MG63 (cell line): ENCODE results near the gene STX1A. TPM values are rescaled to one million over a fixed set of nuclear protein-coding genes. Genes with fewer than 3 reads are reported as not detected.
"Not testable (repeated sequence)": the region's sequence is repeated elsewhere in the genome, so short reads cannot be mapped to it uniquely, and the experiment has no call there.

Experiments used
- DNase-seq: peaks from one replicate; pipeline ENCODE4 v3.0.0-alpha.2; 2020
- H3K27me3 ChIP-seq: fragments of 250-450 bp; sonication (Bioruptor Pico); 2 replicates; pipeline ENCODE4 v1.5.1; 2020; ENCODE audit warnings: mild to moderate bottlenecking, moderate library complexity
- H3K36me3 ChIP-seq: fragments of 250-450 bp; sonication (Bioruptor Pico); 2 replicates; pipeline ENCODE4 v1.5.1; 2020; ENCODE audit warnings: mild to moderate bottlenecking, moderate library complexity
- H3K4me3 ChIP-seq: fragments of 250-450 bp; sonication (Bioruptor Pico); 2 replicates; pipeline ENCODE4 v1.5.1; 2020; ENCODE audit warnings: mild to moderate bottlenecking, moderate library complexity
- H3K9me3 ChIP-seq: fragments of 250-450 bp; sonication (Bioruptor Pico); 2 replicates; pipeline ENCODE4 v1.5.1; 2020; ENCODE audit warnings: mild to moderate bottlenecking, moderate library complexity
- total RNA-seq: library from RNA; depleted of rRNA; stranded (reverse); fragments of >200 nt; shearing (Covaris generic); gene quantifications from 2 replicates; pipeline ENCODE4 v1.2.3, GENCODE V29; 2014; ENCODE audit warnings: low replicate concordance

STX1A gene
- total RNA-seq, 1 experiment from 2014 or later = 7.8 TPM

- DNase-seq = peak; percentile 87
- Histone ChIP-seq H3K4me3 (peak within 1 kb of the TSS; percentile 67), H3K9me3 (no peaks in the 10 kb centered on the region), H3K27me3 (no peaks in the 10 kb centered on the region), H3K36me3 (peaks cover 3% of the 10 kb centered on the region; the same call in 1 of the 2 replicates)
Observed at GRCh38 chr7:73738612-73739386, 19.3 kb upstream of the STX1A start, which contains the start of gene ABHD11. ABHD11 (minus strand) TSS chr7:73738802; CDS start chr7:73738770, 32 bp downstream.

GRCh38 chr7:73738220-73738611, 18.7 kb upstream of the STX1A start:
- H3K27me3 ChIP-seq = no peaks in the 10 kb centered on the region
- peak; percentile 42 for DNase-seq
- no peaks in the 10 kb centered on the region for H3K9me3 ChIP-seq
- H3K4me3 ChIP-seq = peak overlapping the region; percentile 67
- peaks cover 3% of the 10 kb centered on the region; the same call in 1 of the 2 replicates for H3K36me3 ChIP-seq

GRCh38 chr7:73737491-73738219, 18.2 kb upstream of the STX1A start:
- DNase-seq = no peak
- Histone ChIP-seq H3K9me3 (no peaks in the 10 kb centered on the region), H3K36me3 (peaks cover 3% of the 10 kb centered on the region; the same call in 1 of the 2 replicates), H3K4me3 (peak overlapping the region; percentile 67), H3K27me3 (no peaks in the 10 kb centered on the region)

- no peak for DNase-seq
Observed at GRCh38 chr7:73736885-73737284, 17.4 kb upstream of the STX1A start.

GRCh38 chr7:73735528-73735905, 16.0 kb upstream of the STX1A start:
- no peaks in the 10 kb centered on the region for H3K27me3 ChIP-seq
- peaks cover 3% of the 10 kb centered on the region; the same call in 1 of the 2 replicates for H3K36me3 ChIP-seq
- no peak for DNase-seq
- H3K9me3 ChIP-seq = no peaks in the 10 kb centered on the region
- H3K4me3 ChIP-seq = no peak overlapping the region

More at GRCh38 chr7:73736885-73737284, 17.4 kb upstream of the STX1A start:
- Histone ChIP-seq H3K27me3 (no peaks in the 10 kb centered on the region), H3K36me3 (peaks cover 3% of the 10 kb centered on the region; the same call in 1 of the 2 replicates), H3K9me3 (no peaks in the 10 kb centered on the region), H3K4me3 (no peak overlapping the region)

- H3K9me3 ChIP-seq = no peaks in the 10 kb centered on the region
- DNase-seq = peak; percentile 60
- H3K36me3 ChIP-seq = peaks cover 3% of the 10 kb centered on the region; the same call in 1 of the 2 replicates
- no peak overlapping the region for H3K4me3 ChIP-seq
- no peaks in the 10 kb centered on the region for H3K27me3 ChIP-seq
Observed at GRCh38 chr7:73734619-73735527, 15.4 kb upstream of the STX1A start.

- Histone ChIP-seq H3K9me3 (no peaks in the 10 kb centered on the region), H3K4me3 (no peak overlapping the region), H3K27me3 (no peaks in the 10 kb centered on the region), H3K36me3 (peaks cover 3% of the 10 kb centered on the region; the same call in 1 of the 2 replicates)
- no peak for DNase-seq
Observed at GRCh38 chr7:73732397-73732796, 12.9 kb upstream of the STX1A start.

- no peaks in the 10 kb centered on the region for H3K27me3 ChIP-seq
- DNase-seq = no peak
- H3K4me3 ChIP-seq = no peak overlapping the region
- H3K36me3 ChIP-seq = no peaks in the 10 kb centered on the region
- no peaks in the 10 kb centered on the region for H3K9me3 ChIP-seq
Observed at GRCh38 chr7:73730485-73730884, 11.0 kb upstream of the STX1A start.

- Histone ChIP-seq H3K4me3 (no peak overlapping the region), H3K27me3 (no peaks in the 10 kb centered on the region), H3K9me3 (no peaks in the 10 kb centered on the region), H3K36me3 (no peaks in the 10 kb centered on the region)
- DNase-seq = no peak
Observed at GRCh38 chr7:73728551-73728950, 9.1 kb upstream of the STX1A start.

- Histone ChIP-seq H3K27me3 (no peaks in the 10 kb centered on the region), H3K9me3 (no peaks in the 10 kb centered on the region)
- no peak for DNase-seq
Observed at GRCh38 chr7:73727952-73728351, 8.5 kb upstream of the STX1A start.

GRCh38 chr7:73726083-73726466, 6.6 kb upstream of the STX1A start:
- Histone ChIP-seq H3K27me3 (no peaks in the 10 kb centered on the region), H3K9me3 (no peaks in the 10 kb centered on the region), H3K4me3 (no peak overlapping the region), H3K36me3 (no peaks in the 10 kb centered on the region)
- DNase-seq = no peak

More at GRCh38 chr7:73727952-73728351, 8.5 kb upstream of the STX1A start:
- Histone ChIP-seq H3K36me3 (no peaks in the 10 kb centered on the region), H3K4me3 (no peak overlapping the region)

- Histone ChIP-seq H3K36me3 (no peaks in the 10 kb centered on the region), H3K27me3 (no peaks in the 10 kb centered on the region), H3K9me3 (no peaks in the 10 kb centered on the region), H3K4me3 (no peak overlapping the region)
- no peak for DNase-seq
Observed at GRCh38 chr7:73723813-73724212, 4.3 kb upstream of the STX1A start.

- no peak overlapping the region for H3K4me3 ChIP-seq
- no peaks in the 10 kb centered on the region for H3K36me3 ChIP-seq
- no peaks in the 10 kb centered on the region for H3K9me3 ChIP-seq
- DNase-seq = no peak
- H3K27me3 ChIP-seq = no peaks in the 10 kb centered on the region
Observed at GRCh38 chr7:73722785-73723184, 3.3 kb upstream of the STX1A start.

GRCh38 chr7:73722182-73722581, 2.7 kb upstream of the STX1A start:
- H3K36me3 ChIP-seq, H3K4me3 ChIP-seq, H3K27me3 ChIP-seq, H3K9me3 ChIP-seq, DNase-seq: not testable (repeated sequence)

- no peaks in the 10 kb centered on the region for H3K27me3 ChIP-seq
- H3K36me3 ChIP-seq = no peaks in the 10 kb centered on the region
- H3K9me3 ChIP-seq = no peaks in the 10 kb centered on the region
- DNase-seq = peak; percentile 84
- H3K4me3 ChIP-seq = no peak overlapping the region
Observed at GRCh38 chr7:73721377-73721817, 1.9 kb upstream of the STX1A start.

GRCh38 chr7:73720443-73720842, 974 bp upstream of the STX1A start:
- not testable (repeated sequence) for H3K9me3 ChIP-seq, DNase-seq, H3K27me3 ChIP-seq, H3K36me3 ChIP-seq, H3K4me3 ChIP-seq

- H3K27me3 ChIP-seq = no peaks in the 10 kb centered on the region
- H3K9me3 ChIP-seq = no peaks in the 10 kb centered on the region
- H3K36me3 ChIP-seq = no peaks in the 10 kb centered on the region
- DNase-seq = no peak
- H3K4me3 ChIP-seq = peak overlapping the region; percentile 33
Observed at GRCh38 chr7:73719806-73720169, 319 bp upstream of the STX1A start.
